UCSD-AML1 (cell line): ENCODE results near the gene SMARCA5.

Experiments used
- DNase-seq: peaks from one replicate; lab custom pipeline; 2025; ENCODE audit not compliant: unreplicated experiment; lab: John Stamatoyannopoulos, UW

Gene SMARCA5

GRCh38 chr4:143538979-143539669, 25.6 kb downstream of the SMARCA5 start:
- no peak for DNase-seq

- DNase-seq = no peak
These were observed 26.1 kb downstream of the SMARCA5 start for GRCh38 chr4:143539670-143540023.

- no peak for DNase-seq
These were observed 36.4 kb downstream of the SMARCA5 start for GRCh38 chr4:143549928-143550327.

- no peak for DNase-seq
These were observed 41.5 kb downstream of the SMARCA5 start for GRCh38 chr4:143554728-143555597.

GRCh38 chr4:143555676-143556075, 42.2 kb downstream of the SMARCA5 start:
- DNase-seq = no peak

GRCh38 chr4:143558286-143558685, 44.8 kb downstream of the SMARCA5 start:
- DNase-seq = no peak

GRCh38 chr4:143558823-143559756, 45.6 kb downstream of the SMARCA5 start:
- DNase-seq = peak; percentile 37

- DNase-seq = no peak
These were observed 46.2 kb downstream of the SMARCA5 start for GRCh38 chr4:143559757-143560147.

- no peak for DNase-seq
These were observed 51.0 kb downstream of the SMARCA5 start for GRCh38 chr4:143564472-143564871.

- DNase-seq = no peak
These were observed 61.8 kb downstream of the SMARCA5 start for GRCh38 chr4:143575331-143575730.

GRCh38 chr4:143581331-143581946, 67.9 kb downstream of the SMARCA5 start:
- no peak for DNase-seq

- no peak for DNase-seq
These were observed 72.0 kb downstream of the SMARCA5 start for GRCh38 chr4:143585548-143585947.

GRCh38 chr4:143586080-143586479, 72.6 kb downstream of the SMARCA5 start:
- no peak for DNase-seq

- DNase-seq = no peak
These were observed 74.2 kb downstream of the SMARCA5 start for GRCh38 chr4:143587703-143588102.

GRCh38 chr4:143597276-143597675, 83.8 kb downstream of the SMARCA5 start:
- no peak for DNase-seq

GRCh38 chr4:143598816-143599215, 85.3 kb downstream of the SMARCA5 start:
- no peak for DNase-seq

GRCh38 chr4:143599827-143600226, 86.3 kb downstream of the SMARCA5 start:
- no peak for DNase-seq

- DNase-seq = no peak
These were observed 93.0 kb downstream of the SMARCA5 start for GRCh38 chr4:143606480-143606879.
